ENCODE measurements around the gene STRN.

DNA sequence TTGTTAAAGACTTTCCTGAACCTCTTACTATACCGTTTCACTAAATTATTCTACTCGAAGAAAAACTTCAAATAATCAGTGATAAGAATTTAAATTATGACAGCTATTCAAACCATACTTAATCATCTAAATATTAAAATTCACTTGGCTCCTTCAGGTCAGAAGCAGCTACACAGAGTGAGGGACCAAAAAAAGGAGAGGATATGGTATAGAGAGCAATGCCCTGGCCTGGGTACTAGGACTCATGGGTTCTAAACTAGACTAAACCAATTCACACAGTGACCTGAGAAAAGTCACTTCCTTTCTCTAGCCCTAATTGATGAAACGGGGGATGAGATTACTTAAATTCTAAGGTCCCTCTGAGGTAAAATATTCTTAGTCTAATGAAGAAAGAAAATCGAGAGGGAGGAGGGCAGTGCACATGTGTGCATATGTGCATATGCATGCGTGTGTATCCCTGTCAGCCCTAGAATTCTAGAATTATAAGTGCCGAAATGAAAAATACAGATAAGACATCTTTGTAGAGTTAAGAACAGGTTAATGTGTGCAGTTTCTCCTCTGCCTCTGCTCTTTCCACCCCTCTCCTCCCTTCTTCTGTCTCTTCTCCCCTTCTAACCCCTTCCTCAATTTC is 11.2 kb downstream of the STRN start:
- no peak for TF ChIP-seq FOXK2 (IDR thresholded peaks at IDR 0.05)
- TF ChIP-seq HDGF (IDR thresholded peaks at IDR 0.05; ENCODE audit: borderline replicate concordance): no peak
- no peak for TF ChIP-seq CTBP1 (IDR thresholded peaks at IDR 0.05; ENCODE audit: borderline replicate concordance)
- TF ChIP-seq FOXA1 (IDR thresholded peaks at IDR 0.05): no peak
- no peak for TF ChIP-seq SP1 (IDR thresholded peaks at IDR 0.05)
- no peak for TF ChIP-seq BHLHE40 (IDR thresholded peaks at IDR 0.05; ENCODE audit: borderline replicate concordance)
